ENCODE measurements around the gene HCN4. TPM values are rescaled to one million over a fixed set of nuclear protein-coding genes. Genes with fewer than 3 reads are reported as not detected.

HCN4 gene
- total RNA-seq, 1 donor from 2014 or later: 4.1 TPM

GRCh38 chr15:73287019-73287418 is 81.7 kb downstream of the HCN4 start:
- Mint-ChIP-seq H3K36me3 (ENCODE audit: low read depth) (peaks cover 15% of the 10 kb centered on the region), H3K4me1 (no peaks in the 10 kb centered on the region), H3K9me3 (no peaks in the 10 kb centered on the region), H3K4me3 (no peak overlapping the region), H3K27me3 (ENCODE audit: low read depth) (no peaks in the 10 kb centered on the region), H3K27ac (ENCODE audit: unreplicated experiment) (no peak overlapping the region)
- no peak for TF ChIP-seq CTCF (conservative IDR thresholded peaks at IDR 0.05)
- no peak for DNase-seq (ENCODE audit: low read depth, low spot score)

- Mint-ChIP-seq H3K36me3 (ENCODE audit: low read depth) (peaks cover 15% of the 10 kb centered on the region), H3K4me1 (no peaks in the 10 kb centered on the region), H3K27ac (ENCODE audit: unreplicated experiment) (peak overlapping the region; percentile 53), H3K9me3 (no peaks in the 10 kb centered on the region), H3K4me3 (no peak overlapping the region), H3K27me3 (ENCODE audit: low read depth) (no peaks in the 10 kb centered on the region)
- no peak for TF ChIP-seq CTCF (conservative IDR thresholded peaks at IDR 0.05)
- no peak for DNase-seq (ENCODE audit: low read depth, low spot score)
Measured at GRCh38 chr15:73286311-73286710, 82.4 kb downstream of the HCN4 start.

DNA sequence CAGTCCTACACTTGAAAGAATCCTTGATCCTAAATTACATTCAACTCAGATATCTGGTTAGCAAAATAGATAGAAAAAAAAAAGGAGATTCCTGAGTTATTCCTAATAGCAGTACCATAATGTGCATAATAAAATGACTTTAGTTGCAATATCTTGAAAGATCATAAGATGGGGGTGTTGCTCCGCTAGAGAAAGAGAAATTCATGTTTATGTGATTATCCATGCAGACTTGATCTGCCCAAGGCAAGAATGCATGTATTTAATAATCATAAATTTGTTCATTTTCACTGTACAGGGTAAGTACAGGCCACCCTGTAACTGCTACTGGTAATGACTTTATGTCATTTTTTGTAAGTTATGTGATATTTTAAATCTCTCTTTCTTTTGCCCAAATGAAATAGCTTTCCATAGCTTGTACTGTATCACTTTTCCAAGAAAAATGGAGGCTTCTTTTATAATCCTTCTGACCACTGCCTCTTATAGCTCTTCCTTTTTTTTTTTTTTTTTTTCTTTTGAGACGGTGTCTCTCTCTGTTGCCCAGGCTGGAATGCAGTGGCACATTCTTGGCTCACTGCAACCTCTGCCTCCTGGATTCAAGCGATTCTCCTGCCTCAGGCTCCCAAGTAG is 84.6 kb downstream of the HCN4 start:
- Mint-ChIP-seq H3K4me3 (no peak overlapping the region), H3K9me3 (no peaks in the 10 kb centered on the region), H3K36me3 (ENCODE audit: low read depth) (peaks cover 15% of the 10 kb centered on the region), H3K27ac (ENCODE audit: unreplicated experiment) (no peak overlapping the region), H3K4me1 (no peaks in the 10 kb centered on the region), H3K27me3 (ENCODE audit: low read depth) (no peaks in the 10 kb centered on the region)
- no peak for DNase-seq (ENCODE audit: low read depth, low spot score)
- peak; percentile 38 for TF ChIP-seq CTCF (conservative IDR thresholded peaks at IDR 0.05)

GRCh38 chr15:73283366-73283962 is 85.3 kb downstream of the HCN4 start:
- Mint-ChIP-seq H3K4me1 (no peaks in the 10 kb centered on the region), H3K36me3 (ENCODE audit: low read depth) (peaks cover 11% of the 10 kb centered on the region), H3K27me3 (ENCODE audit: low read depth) (no peaks in the 10 kb centered on the region), H3K27ac (ENCODE audit: unreplicated experiment) (no peak overlapping the region), H3K4me3 (no peak overlapping the region), H3K9me3 (no peaks in the 10 kb centered on the region)
- no peak for TF ChIP-seq CTCF (conservative IDR thresholded peaks at IDR 0.05)
- DNase-seq (ENCODE audit: low read depth, low spot score): no peak

GRCh38 chr15:73282567-73283365 is 86.0 kb downstream of the HCN4 start:
- Mint-ChIP-seq H3K36me3 (ENCODE audit: low read depth) (peaks cover 11% of the 10 kb centered on the region), H3K27me3 (ENCODE audit: low read depth) (no peaks in the 10 kb centered on the region), H3K4me3 (no peak overlapping the region), H3K27ac (ENCODE audit: unreplicated experiment) (no peak overlapping the region), H3K4me1 (no peaks in the 10 kb centered on the region), H3K9me3 (no peaks in the 10 kb centered on the region)
- TF ChIP-seq CTCF (conservative IDR thresholded peaks at IDR 0.05): no peak
- DNase-seq (ENCODE audit: low read depth, low spot score): no peak

All from neural crest cell (in vitro differentiated cells).